HCT116 (cell line): ENCODE measurements around the gene PPIG. TPM values are rescaled to one million over a fixed set of nuclear protein-coding genes. Genes with fewer than 3 reads are reported as not detected.
"Not testable (repeated sequence)": the region's sequence is repeated elsewhere in the genome, so short reads cannot be mapped to it uniquely, and the experiment has no call there.

Experiments used
- ATAC-seq: fragments of 200-7000 bp; cut with Tn5 transposase; 2 replicates; pipeline ENCODE4 v1.9.1; 2020; ENCODE audit warnings: mild to moderate bottlenecking, moderate library complexity
- BruUV-seq: library from RNA; stranded (reverse); fragments of 400-500 nt; replicated peaks from 2 replicates; lab custom pipeline; 2021; lab: Mats Ljungman, UMichigan
- CTCF ChIA-PET: fragments of 300-600 bp; sonication (Branson Sonifier 250); formaldehyde crosslinking; loops from one replicate; lab custom pipeline; 2021; ENCODE audit warnings: antibody characterized with exemption; lab: Charles Lee
- POLR2A ChIA-PET: fragments of 300-600, 350-600 bp; sonication (Branson Sonifier 250); formaldehyde crosslinking; loops from one replicate; lab custom pipeline; 2021; ENCODE audit warnings: antibody characterized with exemption; lab: Charles Lee
- RAD21 ChIA-PET, 2 experiments: fragments of 300-600 bp; sonication (Branson Sonifier 250); formaldehyde crosslinking; loops; one replicate each; lab custom pipeline; 2023; ENCODE audit warnings: low total read pairs in 2 of 2; ENCODE audit not compliant: uncharacterized antibody in 2 of 2, unreplicated experiment in 2 of 2, low non-redundant PET in 1 of 2; lab: Charles Lee
- DNase-seq: peaks from one replicate; pipeline ENCODE4 v3.0.0-alpha.2; 2010; ENCODE audit warnings: low read depth, low spot score
- H2AFZ ChIP-seq: fragments of 200-600 bp; shearing (Covaris generic), sonication (generic); 2 replicates; pipeline ENCODE4 v1.6.1; 2017; ENCODE audit warnings: low read depth, mixed run types, mixed read lengths, antibody characterized with exemption, low read length; ENCODE audit not compliant: poor library complexity, severe bottlenecking
- H3K27ac ChIP-seq: 2 replicates; pipeline ENCODE4 v1.5.1; 2012; ENCODE audit warnings: low read depth, low read length
- H3K27me3 ChIP-seq: fragments of 200-600 bp; sonication (generic); 2 replicates; pipeline ENCODE4 v1.6.1; 2016; ENCODE audit warnings: mixed run types, low read length, mixed read lengths; ENCODE audit not compliant: insufficient read depth
- H3K36me3 ChIP-seq, 2 experiments: fragments of 200-500 bp in 1 of 2; fragments of 200-600 bp in 1 of 2; sonication (Bioruptor generic) in 1 of 2; sonication (generic) in 1 of 2; 2 replicates each; pipeline versions ENCODE4 v1.5.1 to v1.6.1; 2014 to 2016; ENCODE audit warnings: low read length in 2 of 2, inconsistent platforms in 1 of 2, mixed read lengths in 1 of 2, mixed run types in 1 of 2; ENCODE audit not compliant: insufficient read depth in 2 of 2, control insufficient read depth in 1 of 2
- H3K4me1 ChIP-seq, 2 experiments: fragments of 200-600 bp in 1 of 2; sonication (generic) in 1 of 2; 2 replicates each; pipeline versions ENCODE4 v1.5.1 to v1.6.1; 2012 to 2017; ENCODE audit warnings: low read length in 2 of 2, inconsistent platforms in 1 of 2, mild to moderate bottlenecking in 1 of 2, mixed read lengths in 1 of 2, mixed run types in 1 of 2, moderate library complexity in 1 of 2; ENCODE audit not compliant: insufficient read depth in 2 of 2, control insufficient read depth in 1 of 2
- H3K4me2 ChIP-seq: fragments of 200-600 bp; sonication (generic); 2 replicates; pipeline ENCODE4 v1.6.1; 2017; ENCODE audit warnings: mixed run types, low read length, mixed read lengths
- H3K4me3 ChIP-seq, 2 experiments: fragments of 200-600 bp in 1 of 2; sonication (generic) in 1 of 2; replicated peaks in 1 of 2; 2 replicates each; pipeline ENCODE4 v1.5.1; 2011 to 2016; ENCODE audit warnings: low read length in 2 of 2, control low read depth in 1 of 2, low read depth in 1 of 2, mild to moderate bottlenecking in 1 of 2, mixed read lengths in 1 of 2, mixed run types in 1 of 2
- H3K79me2 ChIP-seq: fragments of 200-600 bp; sonication (generic); 2 replicates; pipeline ENCODE4 v1.6.1; 2017; ENCODE audit warnings: mild to moderate bottlenecking, mixed run types, low read length, moderate library complexity, mixed read lengths; ENCODE audit not compliant: insufficient read depth
- H3K9ac ChIP-seq: fragments of 200-600 bp; sonication (generic); 2 replicates; pipeline ENCODE4 v1.6.1; 2016; ENCODE audit warnings: low read length, mixed read lengths
- H3K9me2 ChIP-seq: fragments of 200-600 bp; sonication (generic), shearing (Covaris generic); 2 replicates; pipeline ENCODE4 v1.6.1; 2017; ENCODE audit warnings: mixed run types, mild to moderate bottlenecking, moderate library complexity; ENCODE audit not compliant: insufficient read depth
- H3K9me3 ChIP-seq, 2 experiments: fragments of 200-500 bp in 1 of 2; fragments of 200-600 bp in 1 of 2; sonication (Bioruptor generic) in 1 of 2; sonication (generic) in 1 of 2; 2 replicates each; pipeline ENCODE4 v1.6.1; 2014 to 2017; ENCODE audit warnings: low read length in 2 of 2, mixed read lengths in 2 of 2, inconsistent platforms in 1 of 2, low read depth in 1 of 2, mild to moderate bottlenecking in 1 of 2, mixed run types in 1 of 2, moderate library complexity in 1 of 2; ENCODE audit not compliant: control insufficient read depth in 1 of 2, insufficient read depth in 1 of 2
- H4K20me1 ChIP-seq: fragments of 200-600 bp; sonication (generic), shearing (Covaris generic); 2 replicates; pipeline ENCODE4 v1.6.1; 2017; ENCODE audit warnings: mixed run types, mild to moderate bottlenecking, moderate library complexity; ENCODE audit not compliant: insufficient read depth
- ATF3 ChIP-seq: IDR thresholded peaks from 2 replicates; pipeline ENCODE4 v1.6.1; 2012
- CEBPB ChIP-seq: IDR thresholded peaks from 2 replicates; pipeline ENCODE4 v1.6.1; 2012; ENCODE audit warnings: low read depth
- ELF1 ChIP-seq: IDR thresholded peaks from 2 replicates; pipeline ENCODE4 v1.6.1; 2012; ENCODE audit warnings: low read depth, borderline replicate concordance
- EZH2 ChIP-seq: fragments of 200-600 bp; sonication (generic); IDR thresholded peaks from 2 replicates; pipeline ENCODE4 v1.6.1; 2017; ENCODE audit warnings: antibody characterized with exemption, mixed run types
- EZH2phosphoT487 ChIP-seq: fragments of 200-600 bp; IDR thresholded peaks from 2 replicates; pipeline ENCODE4 v1.6.1; 2018; ENCODE audit warnings: antibody characterized with exemption, borderline replicate concordance
- JUND ChIP-seq: IDR thresholded peaks from 2 replicates; pipeline ENCODE4 v1.6.1; 2012
- POLR2A ChIP-seq: IDR thresholded peaks from 2 replicates; pipeline ENCODE4 v1.7.0; 2011; ENCODE audit warnings: borderline replicate concordance; ENCODE audit not compliant: insufficient read depth, insufficient read length; ENCODE audit errors: extremely low read depth
- RAD21 ChIP-seq: IDR thresholded peaks from 2 replicates; pipeline ENCODE4 v1.6.1; 2012; ENCODE audit warnings: low read depth, mild to moderate bottlenecking
- SIN3A ChIP-seq: IDR thresholded peaks from 2 replicates; pipeline ENCODE4 v1.6.1; 2012; ENCODE audit warnings: low read depth
- TCF7L2 ChIP-seq: IDR thresholded peaks from 2 replicates; pipeline ENCODE4 v1.7.0; 2011; ENCODE audit warnings: borderline replicate concordance, inconsistent platforms; ENCODE audit not compliant: insufficient read depth, insufficient read length; ENCODE audit errors: extremely low read depth
- ZBTB33 ChIP-seq: IDR thresholded peaks from 2 replicates; pipeline ENCODE4 v1.6.1; 2011; ENCODE audit warnings: mild to moderate bottlenecking, low read length, moderate library complexity; ENCODE audit not compliant: insufficient replicate concordance; ENCODE audit errors: extremely low read depth
- ZFX ChIP-seq: fragments of 450-650 bp; IDR thresholded peaks from 2 replicates; pipeline ENCODE4 v1.6.1; 2017
- ZNF274 ChIP-seq: fragments of 200-500 bp; sonication (Bioruptor generic); IDR thresholded peaks from 2 replicates; pipeline ENCODE4 v1.6.1; 2014; ENCODE audit warnings: mild to moderate bottlenecking, low read depth, low read length, inconsistent platforms
- intact Hi-C: fragments of 100-400 bp; cut with micrococcal nuclease; formaldehyde crosslinking; loops from 2 replicates; pipeline ENCODE4 v1.10.0; 2022
- total RNA-seq: library from RNA; stranded (reverse); gene quantifications from one replicate; pipeline ENCODE4 v1.2.1, GENCODE V29; 2021; ENCODE audit not compliant: unreplicated experiment
- TF ChIP-seq, protein P1 (sequence below): IDR thresholded peaks from 2 replicates; pipeline ENCODE4 v1.6.1; 2012; ENCODE audit warnings: low read depth

Gene PPIG
- total RNA-seq, 1 experiment from 2014 or later: 55.3 TPM

DNA sequence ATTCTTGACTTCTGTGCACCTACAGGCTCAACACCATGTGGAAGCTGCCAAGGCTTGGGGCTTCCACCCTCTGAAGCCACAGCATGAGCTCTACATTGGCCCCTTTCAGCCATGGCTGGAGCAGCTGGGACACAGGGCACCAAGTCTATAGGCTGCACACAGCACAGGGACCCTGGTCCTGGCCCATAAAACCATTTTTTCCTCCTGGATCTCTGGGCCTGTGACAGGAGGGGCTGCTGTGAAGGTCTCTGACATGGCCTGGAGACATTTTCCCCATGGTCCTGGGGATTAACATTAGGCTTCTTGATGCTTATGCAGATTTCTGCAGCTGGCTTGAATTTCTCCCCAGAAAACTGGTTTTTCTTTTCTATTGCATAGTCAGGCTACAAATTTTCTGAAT, 103.8 kb downstream of the PPIG start:
- not testable (repeated sequence) for H3K9ac ChIP-seq, H3K27ac ChIP-seq

GRCh38 chr2:169690958-169691357, 106.8 kb downstream of the PPIG start:
- no peaks in the 10 kb centered on the region for H3K27me3 ChIP-seq
- POLR2A ChIA-PET: interaction anchor here (1.1 kb wide), 1 partner anchor 12 kb away, joined by 3 read pairs; no protein-coding TSS in a partner anchor
- intact Hi-C loops: no loop called here

More for the DNA sequence above, 103.8 kb downstream of the PPIG start:
- intact Hi-C loops, RAD21 ChIA-PET, H2AFZ ChIP-seq, H3K9me3 ChIP-seq, ATAC-seq, H3K79me2 ChIP-seq, DNase-seq, H3K9me2 ChIP-seq, CTCF ChIA-PET, H3K4me3 ChIP-seq, H3K4me2 ChIP-seq, H3K36me3 ChIP-seq, H4K20me1 ChIP-seq, BruUV-seq, H3K4me1 ChIP-seq, POLR2A ChIA-PET, H3K27me3 ChIP-seq: not testable (repeated sequence)

More at GRCh38 chr2:169690958-169691357, 106.8 kb downstream of the PPIG start:
- TF ChIP-seq POLR2A (no peak), ZBTB33 (no peak), ATF3 (no peak), ELF1 (no peak), CEBPB (no peak), SIN3A (no peak), RAD21 (no peak), ZFX (no peak), ZNF274 (no peak), EZH2phosphoT487 (no peak), JUND (no peak), EZH2 (no peak), TCF7L2 (no peak)
- TF ChIP-seq, protein P1, sequence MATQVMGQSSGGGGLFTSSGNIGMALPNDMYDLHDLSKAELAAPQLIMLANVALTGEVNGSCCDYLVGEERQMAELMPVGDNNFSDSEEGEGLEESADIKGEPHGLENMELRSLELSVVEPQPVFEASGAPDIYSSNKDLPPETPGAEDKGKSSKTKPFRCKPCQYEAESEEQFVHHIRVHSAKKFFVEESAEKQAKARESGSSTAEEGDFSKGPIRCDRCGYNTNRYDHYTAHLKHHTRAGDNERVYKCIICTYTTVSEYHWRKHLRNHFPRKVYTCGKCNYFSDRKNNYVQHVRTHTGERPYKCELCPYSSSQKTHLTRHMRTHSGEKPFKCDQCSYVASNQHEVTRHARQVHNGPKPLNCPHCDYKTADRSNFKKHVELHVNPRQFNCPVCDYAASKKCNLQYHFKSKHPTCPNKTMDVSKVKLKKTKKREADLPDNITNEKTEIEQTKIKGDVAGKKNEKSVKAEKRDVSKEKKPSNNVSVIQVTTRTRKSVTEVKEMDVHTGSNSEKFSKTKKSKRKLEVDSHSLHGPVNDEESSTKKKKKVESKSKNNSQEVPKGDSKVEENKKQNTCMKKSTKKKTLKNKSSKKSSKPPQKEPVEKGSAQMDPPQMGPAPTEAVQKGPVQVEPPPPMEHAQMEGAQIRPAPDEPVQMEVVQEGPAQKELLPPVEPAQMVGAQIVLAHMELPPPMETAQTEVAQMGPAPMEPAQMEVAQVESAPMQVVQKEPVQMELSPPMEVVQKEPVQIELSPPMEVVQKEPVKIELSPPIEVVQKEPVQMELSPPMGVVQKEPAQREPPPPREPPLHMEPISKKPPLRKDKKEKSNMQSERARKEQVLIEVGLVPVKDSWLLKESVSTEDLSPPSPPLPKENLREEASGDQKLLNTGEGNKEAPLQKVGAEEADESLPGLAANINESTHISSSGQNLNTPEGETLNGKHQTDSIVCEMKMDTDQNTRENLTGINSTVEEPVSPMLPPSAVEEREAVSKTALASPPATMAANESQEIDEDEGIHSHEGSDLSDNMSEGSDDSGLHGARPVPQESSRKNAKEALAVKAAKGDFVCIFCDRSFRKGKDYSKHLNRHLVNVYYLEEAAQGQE: no peak
- H3K9ac ChIP-seq: no peak overlapping the region
- H3K79me2 ChIP-seq: peaks cover 6% of the 10 kb centered on the region; the same call in 1 of the 2 replicates
- H3K36me3 ChIP-seq: no peaks in the 10 kb centered on the region
- ATAC-seq (no peak), DNase-seq (no peak)
- no TSS peak for BruUV-seq
- H4K20me1 ChIP-seq: no peaks in the 10 kb centered on the region
- H3K9me3 ChIP-seq: no peaks in the 10 kb centered on the region
- RAD21 ChIA-PET: no interaction called here
- no peak overlapping the region for H3K4me2 ChIP-seq
- no peaks in the 10 kb centered on the region for H3K9me2 ChIP-seq
- H3K27ac ChIP-seq: no peak overlapping the region
- H3K4me3 ChIP-seq: no peak overlapping the region
- no peak overlapping the region for H2AFZ ChIP-seq
- H3K4me1 ChIP-seq: peaks cover 0 to 25% of the 10 kb centered on the region in 2 experiments; a peak in 3 of 4 replicates
- CTCF ChIA-PET: no interaction called here
